H9 (cell line): ENCODE results near the gene HOOK2. TPM values are rescaled to one million over a fixed set of nuclear protein-coding genes. Genes with fewer than 3 reads are reported as not detected.
A peak's percentile ranks its signal among the peaks of the same experiment; 100 is the strongest.

Source experiments
- DNase-seq: peaks from one replicate; pipeline ENCODE4 v3.0.0-alpha.2; 2017
- H2AFZ ChIP-seq: one replicate; pipeline ENCODE4 v1.6.1; 2013; ENCODE audit warnings: mild to moderate bottlenecking, low read length, control low read depth, moderate library complexity
- H2AK5ac ChIP-seq: 2 replicates; pipeline ENCODE4 v1.6.1; 2013; ENCODE audit warnings: low read length, control low read depth, mixed read lengths; ENCODE audit not compliant: insufficient read length
- H2BK120ac ChIP-seq: one replicate; pipeline ENCODE4 v1.6.1; 2013; ENCODE audit warnings: low read depth, mild to moderate bottlenecking, low read length, control low read depth, inconsistent platforms; ENCODE audit not compliant: poor library complexity, severe bottlenecking
- H2BK12ac ChIP-seq: 2 replicates; pipeline ENCODE4 v1.6.1; 2013; ENCODE audit warnings: low read length, control low read depth, mixed read lengths, low read depth; ENCODE audit not compliant: insufficient read length
- H2BK15ac ChIP-seq: 2 replicates; pipeline ENCODE4 v1.6.1; 2013; ENCODE audit warnings: low read depth, low read length, control low read depth
- H2BK20ac ChIP-seq: one replicate; pipeline ENCODE4 v1.6.1; 2013; ENCODE audit warnings: low read depth, mild to moderate bottlenecking, low read length, control low read depth, inconsistent platforms; ENCODE audit not compliant: poor library complexity, severe bottlenecking
- H2BK5ac ChIP-seq: 2 replicates; pipeline ENCODE4 v1.6.1; 2013; ENCODE audit warnings: low read length, control low read depth, mixed read lengths; ENCODE audit not compliant: insufficient read length
- H3K14ac ChIP-seq: 2 replicates; pipeline ENCODE4 v1.6.1; 2013; ENCODE audit warnings: low read length, control low read depth; ENCODE audit not compliant: insufficient read depth
- H3K18ac ChIP-seq: 2 replicates; pipeline ENCODE4 v1.6.1; 2013; ENCODE audit warnings: low read depth, mild to moderate bottlenecking, mixed read lengths, low read length, control low read depth; ENCODE audit not compliant: insufficient read length
- H3K23ac ChIP-seq: 2 replicates; pipeline ENCODE4 v1.6.1; 2013; ENCODE audit warnings: low read length, control low read depth, mixed read lengths, low read depth; ENCODE audit not compliant: insufficient read length
- H3K23me2 ChIP-seq: 2 replicates; pipeline ENCODE4 v1.6.1; 2013; ENCODE audit warnings: low read depth, mild to moderate bottlenecking, mixed read lengths, low read length, control low read depth; ENCODE audit not compliant: insufficient read length, poor library complexity, severe bottlenecking
- H3K27ac ChIP-seq: 2 replicates; pipeline ENCODE4 v1.5.1; 2013; ENCODE audit warnings: low read length, control low read depth, mixed read lengths, low read depth; ENCODE audit not compliant: insufficient read length
- H3K27me3 ChIP-seq: 2 replicates; pipeline ENCODE4 v1.6.1; 2013; ENCODE audit warnings: low read length, control low read depth, inconsistent platforms; ENCODE audit not compliant: insufficient read depth
- H3K4ac ChIP-seq: 2 replicates; pipeline ENCODE4 v1.6.1; 2013; ENCODE audit warnings: low read depth, mild to moderate bottlenecking, control low read depth, inconsistent platforms, low read length, moderate library complexity
- H3K4me1 ChIP-seq: 2 replicates; pipeline ENCODE4 v1.6.1; 2013; ENCODE audit warnings: low read length, control low read depth, inconsistent platforms; ENCODE audit not compliant: insufficient read depth
- H3K4me2 ChIP-seq: 2 replicates; pipeline ENCODE4 v1.6.1; 2013; ENCODE audit warnings: low read length, control low read depth, mixed read lengths; ENCODE audit not compliant: insufficient read length, insufficient read depth
- H3K56ac ChIP-seq: 2 replicates; pipeline ENCODE4 v1.6.1; 2013; ENCODE audit warnings: low read depth, mild to moderate bottlenecking, mixed read lengths, low read length, control low read depth; ENCODE audit not compliant: insufficient read length
- H3K79me1 ChIP-seq: 2 replicates; pipeline ENCODE4 v1.6.1; 2013; ENCODE audit warnings: low read depth, mild to moderate bottlenecking, moderate library complexity, low read length, control low read depth, inconsistent platforms; ENCODE audit not compliant: insufficient read depth, poor library complexity, severe bottlenecking
- H3K79me2 ChIP-seq: 2 replicates; pipeline ENCODE4 v1.6.1; 2013; ENCODE audit warnings: low read length, control low read depth, inconsistent platforms; ENCODE audit not compliant: insufficient read depth
- H3K9ac ChIP-seq: 2 replicates; pipeline ENCODE4 v1.6.1; 2013; ENCODE audit warnings: low read length, control low read depth, mixed read lengths; ENCODE audit not compliant: insufficient read length; ENCODE audit errors: extremely low read depth
- H3K9me3 ChIP-seq: one replicate; pipeline ENCODE4 v1.6.1; 2013; ENCODE audit warnings: low read depth, low read length, inconsistent platforms; ENCODE audit not compliant: control insufficient read depth
- H3T11ph ChIP-seq: one replicate; pipeline ENCODE4 v1.6.1; 2013; ENCODE audit warnings: mild to moderate bottlenecking, low read length, control low read depth, inconsistent platforms
- H4K20me1 ChIP-seq: one replicate; pipeline ENCODE4 v1.6.1; 2013; ENCODE audit not compliant: control insufficient read depth, insufficient read length, insufficient read depth
- H4K5ac ChIP-seq: 2 replicates; pipeline ENCODE4 v1.6.1; 2013; ENCODE audit warnings: low read depth, mild to moderate bottlenecking, mixed read lengths, low read length, control low read depth; ENCODE audit not compliant: insufficient read length
- H4K8ac ChIP-seq: replicated peaks from 2 replicates; pipeline ENCODE4 v1.6.1; 2013; ENCODE audit warnings: low read length, control low read depth, mixed read lengths, low read depth; ENCODE audit not compliant: insufficient read length
- H4K91ac ChIP-seq: 2 replicates; pipeline ENCODE4 v1.6.1; 2013; ENCODE audit warnings: low read depth, mild to moderate bottlenecking, moderate library complexity, mixed read lengths, low read length, control low read depth; ENCODE audit not compliant: insufficient read length
- H3K27ac Mint-ChIP-seq, 3 experiments: 2 replicates in 2 of 3; 3 replicates in 1 of 3; pipeline ENCODE4 v1.8.0; 2020 to 2021; ENCODE audit warnings: mixed read lengths in 3 of 3, mild to moderate bottlenecking in 1 of 3, moderate library complexity in 1 of 3
- H3K27me3 Mint-ChIP-seq: 2 replicates; pipeline ENCODE4 v1.8.0; 2021; ENCODE audit warnings: low read depth, mild to moderate bottlenecking, moderate library complexity, mixed read lengths
- H3K36me3 Mint-ChIP-seq, 3 experiments: 2 replicates in 2 of 3; 3 replicates in 1 of 3; pipeline ENCODE4 v1.8.0; 2020 to 2021; ENCODE audit warnings: low read depth in 3 of 3, mixed read lengths in 3 of 3; ENCODE audit not compliant: insufficient read depth in 1 of 3
- H3K4me1 Mint-ChIP-seq, 2 experiments: 2 replicates each; pipeline ENCODE4 v1.8.0; 2020; ENCODE audit warnings: mixed read lengths in 2 of 2
- H3K4me3 Mint-ChIP-seq, 2 experiments: 2 replicates in 1 of 2; 3 replicates in 1 of 2; pipeline ENCODE4 v1.8.0; 2020 to 2021; ENCODE audit warnings: mild to moderate bottlenecking in 2 of 2, mixed read lengths in 2 of 2, moderate library complexity in 1 of 2
- H3K9me3 Mint-ChIP-seq, 2 experiments: 2 replicates in 1 of 2; 3 replicates in 1 of 2; pipeline ENCODE4 v1.8.0; 2020; ENCODE audit warnings: mild to moderate bottlenecking in 2 of 2, mixed read lengths in 2 of 2, moderate library complexity in 1 of 2
- CTCF ChIP-seq: fragments of 200-600 bp; sonication (generic); conservative IDR thresholded peaks from 3 replicates; pipeline ENCODE4 v1.8.0; 2021; ENCODE audit warnings: antibody characterized with exemption, mild to moderate bottlenecking
- WGBS: extraction: QIAGEN DNeasy Blood & Tissue Kit; methylation state at CpG from one replicate; pipeline ENCODE4 v1.1.7; 2013; ENCODE audit warnings: missing lambda C conversion rate, low lambda C conversion rate, mixed read lengths; ENCODE audit not compliant: insufficient read length; ENCODE audit errors: extremely low coverage; 5-methylcytosine and 5-hydroxymethylcytosine counted together
- total RNA-seq: library from RNA; stranded (reverse); gene quantifications from 2 replicates; pipeline ENCODE4 v1.2.1, GENCODE V29; 2021

The HOOK2 gene
- total RNA-seq, 1 experiment from 2014 or later: 64.7 TPM

- peaks cover 18 to 35% of the 10 kb centered on the region in 2 experiments for H3K4me1 Mint-ChIP-seq
- no peak overlapping the region for H2BK15ac ChIP-seq
- no peaks in the 10 kb centered on the region for H3K79me1 ChIP-seq
- H3K4me3 Mint-ChIP-seq: peak overlapping the region; percentile 49 to 79
- H4K5ac ChIP-seq: no peak overlapping the region
- peak overlapping the region; percentile 29 for H3K4me2 ChIP-seq
- H3K27me3 Mint-ChIP-seq: peaks cover 66% of the 10 kb centered on the region
- WGBS: no CpG with 5 or more reads among the region's 23 CpGs
- no peak overlapping the region for H3K14ac ChIP-seq
- H3K27ac ChIP-seq: no peak overlapping the region
- no peak overlapping the region for H2BK5ac ChIP-seq
- no peak overlapping the region for H2AK5ac ChIP-seq
- no peak overlapping the region for H3K23ac ChIP-seq
- no peaks in the 10 kb centered on the region for H3K4me1 ChIP-seq
- H3K9ac ChIP-seq: no peak overlapping the region
- no peak overlapping the region for H4K91ac ChIP-seq
- no peaks in the 10 kb centered on the region for H3K79me2 ChIP-seq
- no peak overlapping the region for H2BK120ac ChIP-seq
- H3K4ac ChIP-seq: no peak overlapping the region
- no peaks in the 10 kb centered on the region for H3K27me3 ChIP-seq
- peaks cover 6% of the 10 kb centered on the region for H3K23me2 ChIP-seq
- DNase-seq: no peak
- no peak overlapping the region for H3K18ac ChIP-seq
- peaks cover 11 to 12% (median 11%) of the 10 kb centered on the region in 3 experiments for H3K36me3 Mint-ChIP-seq
- H3K9me3 ChIP-seq: no peaks in the 10 kb centered on the region
- H4K8ac ChIP-seq: no peak overlapping the region
- no peak overlapping the region for H3K56ac ChIP-seq
- H4K20me1 ChIP-seq: no peaks in the 10 kb centered on the region
- no peak overlapping the region for H3K27ac Mint-ChIP-seq
- no peak overlapping the region for H3T11ph ChIP-seq
- no peak overlapping the region for H2BK12ac ChIP-seq
- peaks cover 3 to 5% of the 10 kb centered on the region in 2 experiments; a peak in 3 of 5 replicates for H3K9me3 Mint-ChIP-seq
- H2BK20ac ChIP-seq: no peak overlapping the region
- no peak overlapping the region for H2AFZ ChIP-seq
- TF ChIP-seq CTCF: no peak
These were observed 23.1 kb downstream of the HOOK2 start for GRCh38 chr19:12752056-12752781.
